HepG2 (cell line): ENCODE measurements around the gene EPDR1. TPM values are rescaled to one million over a fixed set of nuclear protein-coding genes. Genes with fewer than 3 reads are reported as not detected.
A peak's percentile ranks its signal among the peaks of the same experiment; 100 is the strongest.

Source experiments
- EHMT2 ChIP-seq: fragments of 200-600 bp; sonication (generic); IDR thresholded peaks from 2 replicates; pipeline ENCODE4 v1.7.0; 2017; ENCODE audit warnings: antibody characterized with exemption, low read depth, low read length, borderline replicate concordance
- NPAS2 ChIP-seq: sonication (generic); formaldehyde crosslinking; IDR thresholded peaks from 2 replicates; pipeline ENCODE4 v1.8.0; 2022; ENCODE audit warnings: mild to moderate bottlenecking, missing genetic modification reagents, borderline replicate concordance
- ZNF138 ChIP-seq: sonication (generic); formaldehyde crosslinking; IDR thresholded peaks from 2 replicates; pipeline ENCODE4 v1.5.0; 2020; ENCODE audit warnings: mild to moderate bottlenecking, low read depth, missing genetic modification reagents
- ZNF251 ChIP-seq: sonication (generic); formaldehyde crosslinking; IDR thresholded peaks from 2 replicates; pipeline ENCODE4 v1.9.0; 2021; ENCODE audit warnings: mild to moderate bottlenecking, missing genetic modification reagents
- ZNF749 ChIP-seq: sonication (generic); formaldehyde crosslinking; IDR thresholded peaks from 2 replicates; pipeline ENCODE4 v1.8.0; 2022; ENCODE audit warnings: mild to moderate bottlenecking, missing genetic modification reagents, moderate library complexity, borderline replicate concordance
- ZNF773 ChIP-seq: sonication (generic); formaldehyde crosslinking; IDR thresholded peaks from 2 replicates; pipeline ENCODE4 v1.4.0; 2020; ENCODE audit warnings: missing genetic modification reagents, borderline replicate concordance
- polyA plus RNA-seq, 8 experiments: library from polyadenylated mRNA; depleted of rRNA in 3 of 8; stranded (reverse) in 7 of 8; unstranded in 1 of 8; fragments of >200 nt; fragmentation: Illumina TruSeq in 4 of 8; extraction: Trizol in 4 of 8; gene quantifications; 2 replicates each; pipeline versions ENCODE4 v1.2.1 to v1.2.3, GENCODE V29; 2011 to 2016; ENCODE audit warnings: low read depth in 4 of 8, missing spikeins in 1 of 8, mixed read lengths in 1 of 8; ENCODE audit not compliant: insufficient read depth in 1 of 8
- total RNA-seq, 5 experiments: library from RNA; depleted of rRNA; stranded (reverse); fragments of >200 nt; fragmentation: Illumina TruSeq; extraction: Trizol; gene quantifications; 2 replicates each; pipeline ENCODE4 v1.2.3, GENCODE V29; 2016; ENCODE audit warnings: low read depth in 1 of 5
- TF ChIP-seq, protein P1 (sequence below): sonication (generic); formaldehyde crosslinking; IDR thresholded peaks from 2 replicates; pipeline ENCODE4 v1.5.1; 2020; ENCODE audit warnings: mild to moderate bottlenecking, moderate library complexity, missing genetic modification reagents
- TF ChIP-seq, protein P2 (sequence below), 2 experiments: fragments of 450-650 bp in 1 of 2; sonication (generic) in 1 of 2; formaldehyde crosslinking in 1 of 2; IDR thresholded peaks; 2 replicates each; pipeline versions ENCODE4 v1.6.1 to v1.8.0; 2016 to 2022; ENCODE audit warnings: antibody characterized with exemption in 1 of 2, mild to moderate bottlenecking in 1 of 2, missing genetic modification reagents in 1 of 2
- TF ChIP-seq, protein P3 (sequence below): sonication (generic); formaldehyde crosslinking; IDR thresholded peaks from 2 replicates; pipeline ENCODE4 v1.5.0; 2020; ENCODE audit warnings: missing genetic modification reagents
- TF ChIP-seq, protein P4 (sequence below): sonication (generic); formaldehyde crosslinking; IDR thresholded peaks from 2 replicates; pipeline ENCODE4 v1.5.0; 2020; ENCODE audit warnings: missing genetic modification reagents, mild to moderate bottlenecking, borderline replicate concordance
- TF ChIP-seq, protein P5 (sequence below): sonication (generic); formaldehyde crosslinking; IDR thresholded peaks from 2 replicates; pipeline ENCODE4 v1.5.0; 2020; ENCODE audit warnings: missing genetic modification reagents

The EPDR1 gene
- total and polyA plus RNA-seq, 2 of the 13 experiments (the other 11 are each of a cell fraction or from before 2014, with no cell fraction given): 38.3 to 50.2 TPM

DNA sequence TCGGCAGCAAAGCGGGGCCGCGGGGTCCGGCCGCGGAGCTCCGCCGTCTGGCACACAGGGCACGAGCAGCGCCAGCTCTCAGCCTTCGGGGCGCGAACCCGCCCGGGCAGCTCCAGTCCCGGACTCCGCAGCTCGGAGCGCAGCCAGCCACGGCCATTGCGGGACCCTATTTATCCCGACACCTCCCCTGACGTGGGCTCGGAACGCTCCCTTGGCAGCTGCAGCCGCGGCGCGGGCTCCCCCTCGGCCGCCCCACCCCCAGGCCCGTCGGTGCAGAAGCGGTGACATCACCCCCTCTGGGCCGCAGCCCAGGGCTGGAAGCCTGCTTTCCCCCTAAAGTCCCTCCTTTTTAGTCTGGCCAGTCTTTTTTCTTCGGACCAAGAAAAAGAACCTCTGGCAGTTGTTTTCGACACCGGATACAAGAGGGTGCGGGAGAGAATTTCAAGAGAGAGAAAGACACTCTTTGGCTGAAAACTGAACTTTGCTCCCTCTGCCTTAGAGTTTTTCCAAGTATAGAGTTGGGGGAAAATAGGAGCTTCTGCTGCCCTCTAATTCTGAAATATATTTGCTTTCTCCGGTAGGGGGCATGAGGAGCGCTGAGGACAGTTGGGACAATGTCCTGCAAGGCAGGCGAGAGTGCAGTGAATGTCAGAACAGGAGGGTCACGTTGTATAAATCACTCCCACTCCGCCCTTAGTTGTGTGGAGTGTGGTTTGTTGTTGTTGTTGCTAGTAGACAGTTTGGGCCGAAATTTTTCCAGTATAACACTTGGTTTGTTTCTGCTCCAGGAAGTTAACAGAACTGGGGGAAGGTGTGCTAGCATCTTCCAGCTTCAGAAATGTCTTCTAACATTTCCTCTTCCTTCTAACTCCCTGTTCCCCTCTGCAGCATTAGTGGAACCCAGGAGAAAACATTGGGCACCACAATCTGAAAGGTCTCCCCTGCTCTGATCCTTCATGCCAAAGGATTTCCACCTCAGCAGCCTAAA is 3.5 kb upstream of the EPDR1 start, which contains the start of gene SFRP4 (continued):
- TF ChIP-seq, protein P1, sequence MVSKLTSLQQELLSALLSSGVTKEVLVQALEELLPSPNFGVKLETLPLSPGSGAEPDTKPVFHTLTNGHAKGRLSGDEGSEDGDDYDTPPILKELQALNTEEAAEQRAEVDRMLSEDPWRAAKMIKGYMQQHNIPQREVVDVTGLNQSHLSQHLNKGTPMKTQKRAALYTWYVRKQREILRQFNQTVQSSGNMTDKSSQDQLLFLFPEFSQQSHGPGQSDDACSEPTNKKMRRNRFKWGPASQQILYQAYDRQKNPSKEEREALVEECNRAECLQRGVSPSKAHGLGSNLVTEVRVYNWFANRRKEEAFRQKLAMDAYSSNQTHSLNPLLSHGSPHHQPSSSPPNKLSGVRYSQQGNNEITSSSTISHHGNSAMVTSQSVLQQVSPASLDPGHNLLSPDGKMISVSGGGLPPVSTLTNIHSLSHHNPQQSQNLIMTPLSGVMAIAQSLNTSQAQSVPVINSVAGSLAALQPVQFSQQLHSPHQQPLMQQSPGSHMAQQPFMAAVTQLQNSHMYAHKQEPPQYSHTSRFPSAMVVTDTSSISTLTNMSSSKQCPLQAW (CRISPR knock-in tag): 0 out of 2 replicates have a peak, but pooled peaks have one; percentile 20
- no peak for TF ChIP-seq ZNF138 (CRISPR knock-in tag)
- no peak for TF ChIP-seq ZNF773 (CRISPR knock-in tag)
- peak; percentile 42; the same call in 1 of the 2 replicates for TF ChIP-seq ZNF749 (CRISPR knock-in tag)
- TF ChIP-seq, protein P2, sequence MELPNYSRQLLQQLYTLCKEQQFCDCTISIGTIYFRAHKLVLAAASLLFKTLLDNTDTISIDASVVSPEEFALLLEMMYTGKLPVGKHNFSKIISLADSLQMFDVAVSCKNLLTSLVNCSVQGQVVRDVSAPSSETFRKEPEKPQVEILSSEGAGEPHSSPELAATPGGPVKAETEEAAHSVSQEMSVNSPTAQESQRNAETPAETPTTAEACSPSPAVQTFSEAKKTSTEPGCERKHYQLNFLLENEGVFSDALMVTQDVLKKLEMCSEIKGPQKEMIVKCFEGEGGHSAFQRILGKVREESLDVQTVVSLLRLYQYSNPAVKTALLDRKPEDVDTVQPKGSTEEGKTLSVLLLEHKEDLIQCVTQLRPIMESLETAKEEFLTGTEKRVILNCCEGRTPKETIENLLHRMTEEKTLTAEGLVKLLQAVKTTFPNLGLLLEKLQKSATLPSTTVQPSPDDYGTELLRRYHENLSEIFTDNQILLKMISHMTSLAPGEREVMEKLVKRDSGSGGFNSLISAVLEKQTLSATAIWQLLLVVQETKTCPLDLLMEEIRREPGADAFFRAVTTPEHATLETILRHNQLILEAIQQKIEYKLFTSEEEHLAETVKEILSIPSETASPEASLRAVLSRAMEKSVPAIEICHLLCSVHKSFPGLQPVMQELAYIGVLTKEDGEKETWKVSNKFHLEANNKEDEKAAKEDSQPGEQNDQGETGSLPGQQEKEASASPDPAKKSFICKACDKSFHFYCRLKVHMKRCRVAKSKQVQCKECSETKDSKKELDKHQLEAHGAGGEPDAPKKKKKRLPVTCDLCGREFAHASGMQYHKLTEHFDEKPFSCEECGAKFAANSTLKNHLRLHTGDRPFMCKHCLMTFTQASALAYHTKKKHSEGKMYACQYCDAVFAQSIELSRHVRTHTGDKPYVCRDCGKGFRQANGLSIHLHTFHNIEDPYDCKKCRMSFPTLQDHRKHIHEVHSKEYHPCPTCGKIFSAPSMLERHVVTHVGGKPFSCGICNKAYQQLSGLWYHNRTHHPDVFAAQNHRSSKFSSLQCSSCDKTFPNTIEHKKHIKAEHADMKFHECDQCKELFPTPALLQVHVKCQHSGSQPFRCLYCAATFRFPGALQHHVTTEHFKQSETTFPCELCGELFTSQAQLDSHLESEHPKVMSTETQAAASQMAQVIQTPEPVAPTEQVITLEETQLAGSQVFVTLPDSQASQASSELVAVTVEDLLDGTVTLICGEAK (IDR thresholded peaks at IDR 0.05): no peak
- TF ChIP-seq, protein P2 (CRISPR knock-in tag; IDR thresholded peaks at IDR 0.05): peak; percentile 34; the same call in 1 of the 2 replicates
- TF ChIP-seq, protein P3, sequence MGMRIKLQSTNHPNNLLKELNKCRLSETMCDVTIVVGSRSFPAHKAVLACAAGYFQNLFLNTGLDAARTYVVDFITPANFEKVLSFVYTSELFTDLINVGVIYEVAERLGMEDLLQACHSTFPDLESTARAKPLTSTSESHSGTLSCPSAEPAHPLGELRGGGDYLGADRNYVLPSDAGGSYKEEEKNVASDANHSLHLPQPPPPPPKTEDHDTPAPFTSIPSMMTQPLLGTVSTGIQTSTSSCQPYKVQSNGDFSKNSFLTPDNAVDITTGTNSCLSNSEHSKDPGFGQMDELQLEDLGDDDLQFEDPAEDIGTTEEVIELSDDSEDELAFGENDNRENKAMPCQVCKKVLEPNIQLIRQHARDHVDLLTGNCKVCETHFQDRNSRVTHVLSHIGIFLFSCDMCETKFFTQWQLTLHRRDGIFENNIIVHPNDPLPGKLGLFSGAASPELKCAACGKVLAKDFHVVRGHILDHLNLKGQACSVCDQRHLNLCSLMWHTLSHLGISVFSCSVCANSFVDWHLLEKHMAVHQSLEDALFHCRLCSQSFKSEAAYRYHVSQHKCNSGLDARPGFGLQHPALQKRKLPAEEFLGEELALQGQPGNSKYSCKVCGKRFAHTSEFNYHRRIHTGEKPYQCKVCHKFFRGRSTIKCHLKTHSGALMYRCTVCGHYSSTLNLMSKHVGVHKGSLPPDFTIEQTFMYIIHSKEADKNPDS: no peak
- no peak for TF ChIP-seq EHMT2
- TF ChIP-seq, protein P4, sequence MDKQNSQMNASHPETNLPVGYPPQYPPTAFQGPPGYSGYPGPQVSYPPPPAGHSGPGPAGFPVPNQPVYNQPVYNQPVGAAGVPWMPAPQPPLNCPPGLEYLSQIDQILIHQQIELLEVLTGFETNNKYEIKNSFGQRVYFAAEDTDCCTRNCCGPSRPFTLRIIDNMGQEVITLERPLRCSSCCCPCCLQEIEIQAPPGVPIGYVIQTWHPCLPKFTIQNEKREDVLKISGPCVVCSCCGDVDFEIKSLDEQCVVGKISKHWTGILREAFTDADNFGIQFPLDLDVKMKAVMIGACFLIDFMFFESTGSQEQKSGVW (CRISPR knock-in tag): no peak
- TF ChIP-seq, protein P5, sequence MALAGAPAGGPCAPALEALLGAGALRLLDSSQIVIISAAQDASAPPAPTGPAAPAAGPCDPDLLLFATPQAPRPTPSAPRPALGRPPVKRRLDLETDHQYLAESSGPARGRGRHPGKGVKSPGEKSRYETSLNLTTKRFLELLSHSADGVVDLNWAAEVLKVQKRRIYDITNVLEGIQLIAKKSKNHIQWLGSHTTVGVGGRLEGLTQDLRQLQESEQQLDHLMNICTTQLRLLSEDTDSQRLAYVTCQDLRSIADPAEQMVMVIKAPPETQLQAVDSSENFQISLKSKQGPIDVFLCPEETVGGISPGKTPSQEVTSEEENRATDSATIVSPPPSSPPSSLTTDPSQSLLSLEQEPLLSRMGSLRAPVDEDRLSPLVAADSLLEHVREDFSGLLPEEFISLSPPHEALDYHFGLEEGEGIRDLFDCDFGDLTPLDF (CRISPR knock-in tag): peak; percentile 32; the same call in 1 of the 2 replicates
- no peak for TF ChIP-seq NPAS2 (CRISPR knock-in tag)
- no peak for TF ChIP-seq ZNF251 (CRISPR knock-in tag)
